ENCODE results near the gene PRMT1. TPM values are rescaled to one million over a fixed set of nuclear protein-coding genes. Genes with fewer than 3 reads are reported as not detected.

PRMT1 gene
- total RNA-seq, 4 donors from 2014 or later, result 78.5 to 274 (median 217) TPM

GRCh38 chr19:49640113-49640898 is 36.8 kb upstream of the PRMT1 start, which contains the start of gene RRAS:
TSS of gene RRAS (minus strand) at chr19:49640143. CDS start at chr19:49640098, 45 bp downstream.
- Histone ChIP-seq H3K27ac (peak within 1 kb of the TSS; percentile 97 to 99), H3K36me3 (no peaks in the 10 kb centered on the region), H3K9me3 (no peaks in the 10 kb centered on the region), H3K4me3 (peak within 1 kb of the TSS; percentile 72 to 91), H3K4me1 (peaks cover 4 to 14% of the 10 kb centered on the region in 2 donors), H3K27me3 (no peaks in the 10 kb centered on the region)
- TF ChIP-seq CTCF (IDR thresholded peaks at IDR 0.05), result peak in 1 of 4 experiments; percentile 25
- peak; percentile 75 to 93 for TF ChIP-seq POLR2A (IDR thresholded peaks at IDR 0.05)
- intact Hi-C loops (cut with DNase I; ENCODE audit: low total_unique reads), result no loop called here
- DNase-seq, result peak; percentile 99 to 100

GRCh38 chr19:49641688-49642491 is 35.2 kb upstream of the PRMT1 start, which contains the start of gene SCAF1:
TSS of gene SCAF1 (plus strand) at chr19:49642209. CDS start at chr19:49645027, 2,818 bp downstream.
- TF ChIP-seq CTCF (IDR thresholded peaks at IDR 0.05) (peak in 2 of 4 experiments; percentile 22 to 24), POLR2A (IDR thresholded peaks at IDR 0.05) (peak; percentile 99)
- peaks cover 4 to 14% of the 10 kb centered on the region in 2 donors for H3K4me1 ChIP-seq
- peak within 1 kb of the TSS; percentile 97 to 99 for H3K27ac ChIP-seq
- intact Hi-C loops (cut with DNase I; ENCODE audit: low total_unique reads), result no loop called here
- DNase-seq, result peak; percentile 99
- H3K36me3 ChIP-seq, result no peaks in the 10 kb centered on the region
- no peaks in the 10 kb centered on the region for H3K27me3 ChIP-seq
- peak within 1 kb of the TSS; percentile 91 to 98 for H3K4me3 ChIP-seq
- H3K9me3 ChIP-seq, result no peaks in the 10 kb centered on the region

- TF ChIP-seq CTCF (IDR thresholded peaks at IDR 0.05) (no peak), POLR2A (IDR thresholded peaks at IDR 0.05) (no peak)
- Histone ChIP-seq H3K27ac (peak overlapping the region; percentile 83 to 97), H3K4me3 (peak overlapping the region; percentile 91 to 98), H3K4me1 (peaks cover 4 to 14% of the 10 kb centered on the region in 2 donors), H3K36me3 (no peaks in the 10 kb centered on the region), H3K27me3 (no peaks in the 10 kb centered on the region), H3K9me3 (no peaks in the 10 kb centered on the region)
- intact Hi-C loops (cut with DNase I; ENCODE audit: low total_unique reads), result no loop called here
- DNase-seq, result no peak
These were observed 34.5 kb upstream of the PRMT1 start for GRCh38 chr19:49642492-49643035.

- no peak for DNase-seq
- H3K27me3 ChIP-seq, result no peaks in the 10 kb centered on the region
- H3K4me3 ChIP-seq, result no peak overlapping the region
- intact Hi-C loops (cut with DNase I; ENCODE audit: low total_unique reads), result no loop called here
- peaks cover 4 to 14% of the 10 kb centered on the region in 2 donors for H3K4me1 ChIP-seq
- peak overlapping the region in 1 of 2 donors; percentile 83 for H3K27ac ChIP-seq
- H3K36me3 ChIP-seq, result no peaks in the 10 kb centered on the region
- no peaks in the 10 kb centered on the region for H3K9me3 ChIP-seq
- TF ChIP-seq POLR2A (IDR thresholded peaks at IDR 0.05), result no peak
- no peak for TF ChIP-seq CTCF (IDR thresholded peaks at IDR 0.05)
These were observed 33.6 kb upstream of the PRMT1 start for GRCh38 chr19:49643466-49643865.

Data from uterus (tissue), 4 donors.